Neuron (in vitro differentiated cells): ENCODE measurements around the gene CASP12.
"Not testable (repeated sequence)": the region's sequence is repeated elsewhere in the genome, so short reads cannot be mapped to it uniquely, and the experiment has no call there.

ENCODE experiments used
- H2AFZ ChIP-seq: one replicate; pipeline ENCODE4 v1.6.1; 2013; ENCODE audit warnings: low read depth, mild to moderate bottlenecking, inconsistent platforms, low read length, moderate library complexity
- H3K27me3 ChIP-seq: one replicate; pipeline ENCODE4 v1.6.1; 2013; ENCODE audit warnings: low read length; ENCODE audit not compliant: insufficient read depth
- H3K36me3 ChIP-seq: one replicate; pipeline ENCODE4 v1.6.1; 2013; ENCODE audit warnings: low read length; ENCODE audit not compliant: insufficient read depth
- H3K4me1 ChIP-seq: one replicate; pipeline ENCODE4 v1.6.1; 2013; ENCODE audit warnings: low read length; ENCODE audit not compliant: insufficient read depth
- H3K4me3 ChIP-seq: 2 replicates; pipeline ENCODE4 v1.5.1; 2013; ENCODE audit warnings: mild to moderate bottlenecking, low read length, moderate library complexity
- H3K9me3 ChIP-seq: one replicate; pipeline ENCODE4 v1.6.1; 2013; ENCODE audit warnings: low read length

Gene CASP12

DNA sequence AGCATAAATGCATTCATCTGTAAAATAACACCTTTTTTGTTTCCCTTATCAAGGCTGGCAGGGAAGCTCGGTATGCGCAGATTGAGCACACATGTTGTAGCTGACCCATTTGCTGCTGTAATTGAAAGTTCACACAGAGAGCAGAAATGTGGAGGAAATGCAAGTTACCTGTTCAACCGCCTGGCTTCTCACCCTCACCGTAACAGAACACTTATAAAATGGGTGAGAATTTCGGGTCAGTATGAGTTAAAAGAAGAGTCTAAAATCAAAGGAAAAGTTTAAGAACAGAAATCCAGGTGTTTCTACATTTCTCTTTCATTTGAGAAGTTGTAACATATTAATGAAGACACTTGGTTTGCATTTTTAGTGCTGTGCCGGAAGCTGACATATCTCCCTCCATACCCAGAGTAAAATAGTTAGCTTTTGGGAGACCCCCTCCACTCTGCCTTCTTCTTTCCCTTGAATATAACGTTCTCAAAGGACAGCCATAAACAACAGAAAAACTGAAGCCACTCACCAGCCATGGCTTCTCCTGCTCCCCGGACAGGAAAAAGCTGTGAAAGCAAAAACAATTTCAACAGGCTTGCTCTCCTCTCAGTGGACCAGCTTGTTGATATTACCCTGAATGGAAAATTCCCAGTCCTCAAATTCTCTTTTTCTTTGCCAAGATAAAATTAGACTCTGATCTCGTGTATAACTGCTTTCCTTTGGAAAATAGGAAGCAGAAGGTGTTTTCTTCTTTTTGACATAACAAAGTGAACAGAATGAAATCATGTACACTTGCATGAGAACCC lies at the start of gene CASP12:
Gene CASP12 (minus strand): TSS at position 570 of the 794 bp plus-strand sequence.
- H2AFZ ChIP-seq, result no peak within 1 kb of the TSS
- H3K4me3 ChIP-seq, result no peak within 1 kb of the TSS
- no peaks in the 10 kb centered on the region for H3K36me3 ChIP-seq
- no peaks in the 10 kb centered on the region for H3K9me3 ChIP-seq
- no peaks in the 10 kb centered on the region for H3K4me1 ChIP-seq
- no peaks in the 10 kb centered on the region for H3K27me3 ChIP-seq

DNA sequence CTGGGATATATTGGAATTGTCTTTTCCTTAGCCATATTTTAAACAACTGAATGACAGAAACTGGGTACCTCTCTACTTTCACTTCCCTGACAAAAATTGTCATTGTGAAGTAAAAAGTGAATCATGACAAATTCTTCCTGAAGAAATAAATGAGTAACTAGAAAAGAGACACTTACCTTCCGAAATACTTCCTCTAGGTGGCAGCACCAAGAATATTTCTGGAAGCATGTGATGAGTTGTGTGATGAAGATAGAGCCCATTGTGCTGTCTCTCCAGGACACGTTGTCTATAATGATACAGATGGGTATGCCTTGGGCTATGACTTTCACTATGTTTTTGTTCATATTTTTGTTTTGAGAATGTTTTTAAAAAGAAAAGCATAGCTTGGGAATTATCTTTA lies 48.6 kb upstream of the CASP12 start:
- no peaks in the 10 kb centered on the region for H3K4me1 ChIP-seq
- no peak overlapping the region for H3K4me3 ChIP-seq
- H3K27me3 ChIP-seq, result no peaks in the 10 kb centered on the region
- H3K36me3 ChIP-seq, result no peaks in the 10 kb centered on the region
- no peaks in the 10 kb centered on the region for H3K9me3 ChIP-seq
- no peak overlapping the region for H2AFZ ChIP-seq

DNA sequence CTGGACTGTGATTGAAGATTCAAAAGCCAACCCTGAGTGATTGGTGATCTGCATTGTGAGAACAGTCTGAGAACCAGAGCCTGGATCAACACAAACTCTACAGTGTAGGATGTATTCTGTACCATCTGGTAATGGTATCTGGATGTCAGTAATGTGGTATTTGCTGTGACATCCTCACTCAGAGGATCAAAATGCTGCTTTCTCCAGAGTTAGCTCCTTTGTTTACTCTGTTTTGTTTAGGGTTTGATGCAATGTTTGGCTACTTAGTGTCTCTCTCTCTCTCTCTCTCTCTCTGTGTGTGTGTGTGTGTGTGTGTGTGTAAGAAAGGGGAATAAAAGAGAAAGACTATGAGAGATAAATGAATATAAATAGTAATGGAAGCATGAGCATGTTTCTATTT lies 45.8 kb upstream of the CASP12 start:
- Histone ChIP-seq H2AFZ (no peak overlapping the region), H3K36me3 (no peaks in the 10 kb centered on the region), H3K4me1 (no peaks in the 10 kb centered on the region), H3K27me3 (peaks cover 2% of the 10 kb centered on the region), H3K4me3 (no peak overlapping the region), H3K9me3 (no peaks in the 10 kb centered on the region)

DNA sequence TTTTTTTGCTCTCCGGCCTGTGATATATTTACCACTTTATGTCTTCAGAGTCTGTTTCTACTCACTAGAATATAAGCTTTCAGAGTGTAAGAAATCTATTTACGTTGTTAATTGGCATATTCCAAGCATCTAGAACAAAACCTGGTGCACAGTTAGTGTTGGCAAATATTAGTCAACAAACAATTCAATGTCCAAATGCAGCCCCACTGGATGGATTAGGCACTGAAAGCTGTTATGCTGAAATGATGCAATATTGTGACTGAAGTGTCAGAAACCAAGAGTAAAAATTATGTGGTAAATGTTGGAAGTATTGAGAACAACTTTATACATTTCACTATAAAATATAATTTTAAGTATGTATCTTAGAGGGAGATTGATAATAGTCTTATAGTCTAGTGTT lies 45.3 kb upstream of the CASP12 start:
- no peak overlapping the region for H2AFZ ChIP-seq
- no peaks in the 10 kb centered on the region for H3K4me1 ChIP-seq
- H3K9me3 ChIP-seq, result no peaks in the 10 kb centered on the region
- H3K4me3 ChIP-seq, result no peak overlapping the region
- peaks cover 2% of the 10 kb centered on the region for H3K27me3 ChIP-seq
- no peaks in the 10 kb centered on the region for H3K36me3 ChIP-seq

DNA sequence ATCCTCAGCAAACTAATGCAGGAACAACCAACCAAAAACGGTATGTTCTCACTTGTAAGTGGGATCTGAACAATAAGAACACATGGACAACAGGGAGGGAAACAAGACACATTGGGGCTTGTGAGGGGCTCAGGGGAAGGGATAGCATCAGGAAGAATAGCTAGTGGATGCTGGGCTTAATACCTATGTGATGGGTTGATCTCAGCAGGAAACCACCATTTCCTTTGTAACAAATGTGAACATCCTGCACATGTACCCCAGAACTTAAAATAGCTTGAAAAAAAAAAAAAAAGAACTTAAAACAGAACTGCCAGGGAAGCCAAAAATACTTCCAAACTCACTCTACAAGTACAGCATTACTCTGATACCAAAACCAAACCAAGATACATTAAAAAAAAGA lies 36.3 kb upstream of the CASP12 start:
- Histone ChIP-seq H3K36me3 (no peaks in the 10 kb centered on the region), H3K27me3 (no peaks in the 10 kb centered on the region), H2AFZ (no peak overlapping the region), H3K4me3 (no peak overlapping the region), H3K9me3 (no peaks in the 10 kb centered on the region), H3K4me1 (no peaks in the 10 kb centered on the region)

DNA sequence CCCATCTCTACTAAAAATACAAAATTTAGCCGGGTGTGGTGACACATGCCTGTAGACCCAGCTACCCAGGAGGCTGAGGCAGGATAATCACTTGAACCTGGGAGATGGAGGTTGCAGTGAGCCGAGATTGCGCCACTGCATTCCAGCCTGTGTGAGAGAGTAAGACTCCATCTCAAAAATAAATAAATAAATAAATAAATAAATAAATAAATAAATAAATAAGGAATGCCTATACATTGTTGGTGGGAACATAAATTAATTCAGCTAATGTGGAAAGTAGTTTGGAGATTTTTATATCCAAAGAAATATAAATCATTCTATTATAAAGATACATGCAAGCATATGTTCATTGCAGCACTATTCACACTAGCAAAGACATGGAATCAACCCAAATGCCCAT lies 35.8 kb upstream of the CASP12 start:
- not testable (repeated sequence) for H3K4me3 ChIP-seq

DNA sequence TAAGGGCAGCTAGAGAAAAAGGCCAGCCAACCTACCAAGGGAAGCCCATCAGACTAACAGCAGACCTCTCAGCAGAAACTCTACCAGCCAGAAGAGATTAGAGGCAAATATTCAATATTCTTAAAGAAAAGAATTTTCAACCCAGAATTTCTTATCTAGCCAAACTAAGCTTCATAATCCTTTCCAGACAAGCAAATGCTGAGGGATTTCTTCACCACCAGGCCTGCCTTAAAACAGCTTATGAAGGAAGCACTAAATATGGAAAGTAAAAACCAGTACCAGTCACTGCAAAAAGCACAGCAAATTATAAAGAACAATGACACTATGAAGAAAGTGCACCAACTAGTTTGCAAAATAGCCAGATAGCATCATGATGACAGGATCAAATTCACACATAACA lies 30.6 kb upstream of the CASP12 start:
- Histone ChIP-seq H2AFZ (no peak overlapping the region), H3K36me3 (no peaks in the 10 kb centered on the region), H3K4me1 (no peaks in the 10 kb centered on the region), H3K27me3 (no peaks in the 10 kb centered on the region), H3K9me3 (no peaks in the 10 kb centered on the region), H3K4me3 (no peak overlapping the region)

More for the DNA sequence above, 35.8 kb upstream of the CASP12 start:
- not testable (repeated sequence) for H3K9me3 ChIP-seq, H3K4me1 ChIP-seq, H3K36me3 ChIP-seq, H3K27me3 ChIP-seq, H2AFZ ChIP-seq

DNA sequence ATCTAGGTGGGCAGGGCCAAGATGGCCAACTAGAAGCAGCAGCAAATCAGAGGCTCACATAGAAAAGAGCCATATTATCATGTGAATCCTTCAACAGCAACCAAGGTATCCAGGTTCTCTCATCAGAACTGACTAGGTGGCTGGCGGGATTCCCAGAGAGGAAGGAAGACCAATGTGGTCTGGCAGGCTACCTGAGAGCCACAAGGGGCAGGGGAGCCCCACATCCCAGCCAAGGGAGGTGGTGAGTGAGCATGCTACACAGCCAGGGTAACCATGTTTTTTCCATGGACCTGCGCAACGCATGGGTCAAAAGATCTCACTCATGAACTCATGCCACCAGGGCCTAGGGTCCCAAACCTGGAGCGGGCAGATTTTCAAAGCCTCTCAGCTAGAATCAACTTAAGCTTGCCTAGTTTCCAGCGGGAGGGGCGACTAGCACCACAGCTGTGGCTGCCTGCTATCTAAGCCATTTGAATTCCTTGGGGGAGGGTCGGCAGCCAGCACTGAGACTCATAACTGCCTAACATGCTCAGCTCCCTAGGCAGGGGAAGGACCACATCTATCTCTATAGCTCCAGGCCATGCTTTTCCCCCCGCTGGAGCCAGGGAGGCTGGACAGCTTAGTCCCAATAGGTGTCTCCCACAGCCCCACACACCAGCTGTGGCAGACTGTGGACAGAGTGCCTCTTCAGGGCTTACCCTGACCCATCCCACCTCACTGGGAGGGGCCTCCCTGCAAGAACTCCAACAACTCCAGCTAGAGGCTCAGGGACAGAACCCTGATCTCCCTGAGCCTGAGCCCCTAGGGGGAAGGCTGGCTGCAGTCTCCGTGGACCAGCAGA lies 28.7 kb upstream of the CASP12 start:
- no peaks in the 10 kb centered on the region for H3K4me1 ChIP-seq
- no peaks in the 10 kb centered on the region for H3K27me3 ChIP-seq
- H3K4me3 ChIP-seq, result no peak overlapping the region
- H3K36me3 ChIP-seq, result no peaks in the 10 kb centered on the region
- no peaks in the 10 kb centered on the region for H3K9me3 ChIP-seq
- no peak overlapping the region for H2AFZ ChIP-seq

DNA sequence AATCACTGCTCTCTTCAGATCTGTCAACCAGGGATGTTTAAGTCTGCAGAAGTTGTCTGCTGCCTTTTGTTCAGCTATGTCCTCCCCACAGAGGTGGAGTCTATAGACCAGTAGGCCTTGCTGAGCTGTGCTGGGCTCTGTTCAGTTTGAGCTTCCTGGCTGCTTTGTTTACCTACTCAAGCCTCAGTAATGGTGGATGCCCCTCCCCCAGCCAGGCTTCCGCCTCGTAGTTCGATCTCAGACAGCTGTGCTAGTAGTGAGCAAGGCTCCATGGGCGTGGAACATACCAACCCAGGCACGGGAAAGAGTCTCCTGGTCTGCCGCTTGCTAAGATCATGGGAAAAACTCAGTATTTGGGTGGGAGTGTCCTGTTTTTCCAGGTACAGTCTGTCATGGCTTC lies 27.6 kb upstream of the CASP12 start:
- Histone ChIP-seq H3K9me3 (no peaks in the 10 kb centered on the region), H2AFZ (no peak overlapping the region)

DNA sequence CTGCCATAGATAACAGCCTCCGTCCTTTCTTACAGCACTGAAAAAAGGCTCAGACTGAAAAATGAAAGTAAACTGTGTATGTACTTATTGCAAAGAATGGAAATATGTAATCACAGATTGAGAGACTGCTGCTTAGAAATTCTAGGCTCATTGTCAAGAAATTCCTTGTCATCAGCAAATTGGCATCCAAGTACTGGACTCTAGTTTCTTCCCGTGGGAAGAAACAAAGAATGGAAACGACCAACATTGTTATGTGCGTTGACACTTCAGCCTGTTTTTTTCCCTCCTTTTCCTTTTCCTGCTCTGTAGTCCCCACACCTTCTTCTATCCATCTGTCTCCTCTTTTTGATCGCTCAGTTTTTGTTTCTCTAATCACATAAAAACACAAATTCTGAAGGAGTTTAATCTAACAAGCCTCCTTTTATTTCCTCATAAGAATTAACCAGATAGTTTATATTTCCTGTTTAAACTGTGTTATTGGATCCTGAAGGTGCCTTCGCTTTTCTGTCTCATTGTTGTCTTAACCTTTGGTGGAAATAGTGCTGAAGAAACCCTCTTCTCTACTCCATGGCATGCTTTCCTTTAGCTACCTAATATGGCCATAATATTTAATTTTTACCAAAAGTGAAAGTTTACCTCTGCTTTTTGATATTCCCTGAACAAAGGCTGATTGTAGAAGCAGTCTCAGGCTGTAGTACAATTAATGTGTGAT lies 20.0 kb upstream of the CASP12 start:
- no peaks in the 10 kb centered on the region for H3K36me3 ChIP-seq

More for the DNA sequence above, 27.6 kb upstream of the CASP12 start:
- Histone ChIP-seq H3K4me3 (no peak overlapping the region), H3K4me1 (no peaks in the 10 kb centered on the region), H3K36me3 (no peaks in the 10 kb centered on the region), H3K27me3 (no peaks in the 10 kb centered on the region)

DNA sequence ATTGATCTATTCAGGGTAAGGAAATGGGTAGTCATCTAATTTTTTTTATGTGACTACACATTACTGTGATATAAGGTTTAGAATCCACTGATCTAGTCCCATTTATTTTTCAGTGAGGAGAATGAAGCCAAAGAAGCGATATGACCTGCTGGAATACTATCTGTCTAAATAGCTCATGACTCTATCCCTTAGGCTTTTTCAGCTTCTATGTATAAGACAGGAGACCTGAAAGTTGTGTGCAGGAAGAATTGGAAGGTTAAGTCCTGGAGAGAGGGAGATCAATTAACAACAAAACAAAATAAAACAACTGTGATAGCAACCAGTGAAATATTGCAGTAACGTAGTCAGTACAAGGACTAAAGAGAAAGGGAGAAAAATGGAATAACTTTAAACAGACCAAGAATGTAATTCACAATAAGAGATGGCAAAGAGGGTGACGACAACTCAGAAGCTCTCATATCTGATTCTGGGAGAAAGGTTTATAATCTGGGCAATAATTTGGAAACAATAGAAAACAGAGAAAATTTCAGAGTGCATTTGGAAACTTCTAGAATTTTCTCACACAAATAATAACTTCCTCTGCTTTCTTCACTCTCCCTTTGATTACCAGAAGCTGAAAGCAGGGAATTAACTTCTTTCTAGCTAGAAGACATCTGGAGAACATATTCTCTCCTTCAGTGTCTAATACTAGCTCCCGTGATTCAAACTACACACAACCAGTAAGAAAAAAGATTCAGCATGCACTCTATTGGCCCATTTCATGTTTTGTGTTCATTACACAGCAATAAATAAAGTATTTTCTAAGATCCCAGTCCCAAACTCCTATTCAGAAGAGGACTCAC lies 19.2 kb upstream of the CASP12 start:
- Histone ChIP-seq H3K36me3 (no peaks in the 10 kb centered on the region), H3K4me1 (no peaks in the 10 kb centered on the region), H3K27me3 (no peaks in the 10 kb centered on the region), H3K9me3 (no peaks in the 10 kb centered on the region), H2AFZ (no peak overlapping the region), H3K4me3 (no peak overlapping the region)

More for the DNA sequence above, 20.0 kb upstream of the CASP12 start:
- H3K9me3 ChIP-seq, result no peaks in the 10 kb centered on the region
- H3K4me3 ChIP-seq, result no peak overlapping the region
- H2AFZ ChIP-seq, result no peak overlapping the region
- no peaks in the 10 kb centered on the region for H3K27me3 ChIP-seq
- no peaks in the 10 kb centered on the region for H3K4me1 ChIP-seq

DNA sequence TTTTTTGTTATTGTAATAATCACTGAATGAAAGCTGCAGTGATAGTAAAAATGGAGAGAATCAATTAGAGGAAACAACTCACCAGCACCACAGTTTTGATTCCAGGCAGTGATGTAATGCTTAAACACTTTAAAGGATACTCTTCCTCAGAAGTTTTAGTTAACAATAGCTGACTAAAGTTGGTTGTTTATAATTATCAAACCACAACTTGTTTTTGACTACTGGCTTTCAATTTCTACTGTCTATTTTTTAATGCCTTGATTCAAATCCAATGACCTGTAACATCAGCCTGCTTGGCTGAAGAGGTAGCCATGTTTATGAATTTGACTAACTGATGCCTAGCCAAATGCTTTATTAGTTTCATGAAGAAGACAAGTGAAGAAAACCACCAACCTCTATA lies 18.2 kb upstream of the CASP12 start:
- Histone ChIP-seq H3K27me3 (no peaks in the 10 kb centered on the region), H2AFZ (no peak overlapping the region), H3K4me1 (no peaks in the 10 kb centered on the region), H3K36me3 (no peaks in the 10 kb centered on the region), H3K4me3 (no peak overlapping the region), H3K9me3 (no peaks in the 10 kb centered on the region)
